Measurements from ENCODE around the gene TUBGCP3.

The TUBGCP3 gene

DNA sequence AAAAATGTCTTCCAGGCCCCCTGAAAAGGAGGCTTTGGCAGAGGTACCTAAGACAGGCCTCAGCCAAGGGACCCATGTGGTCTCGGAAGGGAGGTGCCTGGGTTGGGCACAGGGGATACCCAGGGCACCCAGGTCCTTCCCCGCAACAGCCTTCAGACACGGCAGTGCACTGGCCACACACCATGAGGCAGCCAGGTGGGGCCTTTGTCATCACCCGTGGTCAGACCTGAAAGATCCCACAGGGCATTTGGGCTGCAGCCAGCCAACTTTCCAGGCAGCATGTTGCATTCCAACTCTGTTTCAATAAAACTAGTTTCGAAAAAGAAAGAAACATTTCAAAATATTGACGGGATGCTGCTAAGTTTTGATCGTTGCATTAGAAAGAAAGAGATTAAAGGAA is 4.7 kb upstream of the TUBGCP3 start:
- H3K9ac ChIP-seq: peak overlapping the region; percentile 25; the same call in 1 of the 2 replicates
- no peaks in the 10 kb centered on the region for H3K36me3 ChIP-seq (ENCODE audit: insufficient read depth)
- peak overlapping the region; percentile 66 for H2AFZ ChIP-seq (ENCODE audit: low read depth)
- H4K20me1 ChIP-seq (ENCODE audit: insufficient read depth): no peaks in the 10 kb centered on the region
- no peaks in the 10 kb centered on the region for H3K27me3 ChIP-seq (ENCODE audit: insufficient read depth, low read depth)
- H3K4me1 ChIP-seq (ENCODE audit: low read depth, poor library complexity, severe bottlenecking): peaks cover 40% of the 10 kb centered on the region
- no peak overlapping the region for H3K4me3 ChIP-seq (IDR thresholded peaks at IDR 0.05; ENCODE audit: insufficient read depth, low read depth, low read length)
- H3K4me2 ChIP-seq: peak overlapping the region; percentile 87
- H3K27ac ChIP-seq: peak overlapping the region; percentile 80
- H3K79me2 ChIP-seq (ENCODE audit: insufficient read depth, low read depth): no peaks in the 10 kb centered on the region
- TF ChIP-seq, protein P1, sequence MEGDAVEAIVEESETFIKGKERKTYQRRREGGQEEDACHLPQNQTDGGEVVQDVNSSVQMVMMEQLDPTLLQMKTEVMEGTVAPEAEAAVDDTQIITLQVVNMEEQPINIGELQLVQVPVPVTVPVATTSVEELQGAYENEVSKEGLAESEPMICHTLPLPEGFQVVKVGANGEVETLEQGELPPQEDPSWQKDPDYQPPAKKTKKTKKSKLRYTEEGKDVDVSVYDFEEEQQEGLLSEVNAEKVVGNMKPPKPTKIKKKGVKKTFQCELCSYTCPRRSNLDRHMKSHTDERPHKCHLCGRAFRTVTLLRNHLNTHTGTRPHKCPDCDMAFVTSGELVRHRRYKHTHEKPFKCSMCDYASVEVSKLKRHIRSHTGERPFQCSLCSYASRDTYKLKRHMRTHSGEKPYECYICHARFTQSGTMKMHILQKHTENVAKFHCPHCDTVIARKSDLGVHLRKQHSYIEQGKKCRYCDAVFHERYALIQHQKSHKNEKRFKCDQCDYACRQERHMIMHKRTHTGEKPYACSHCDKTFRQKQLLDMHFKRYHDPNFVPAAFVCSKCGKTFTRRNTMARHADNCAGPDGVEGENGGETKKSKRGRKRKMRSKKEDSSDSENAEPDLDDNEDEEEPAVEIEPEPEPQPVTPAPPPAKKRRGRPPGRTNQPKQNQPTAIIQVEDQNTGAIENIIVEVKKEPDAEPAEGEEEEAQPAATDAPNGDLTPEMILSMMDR (conservative IDR thresholded peaks at IDR 0.05; ENCODE audit: low read depth, low read length): no peak

DNA sequence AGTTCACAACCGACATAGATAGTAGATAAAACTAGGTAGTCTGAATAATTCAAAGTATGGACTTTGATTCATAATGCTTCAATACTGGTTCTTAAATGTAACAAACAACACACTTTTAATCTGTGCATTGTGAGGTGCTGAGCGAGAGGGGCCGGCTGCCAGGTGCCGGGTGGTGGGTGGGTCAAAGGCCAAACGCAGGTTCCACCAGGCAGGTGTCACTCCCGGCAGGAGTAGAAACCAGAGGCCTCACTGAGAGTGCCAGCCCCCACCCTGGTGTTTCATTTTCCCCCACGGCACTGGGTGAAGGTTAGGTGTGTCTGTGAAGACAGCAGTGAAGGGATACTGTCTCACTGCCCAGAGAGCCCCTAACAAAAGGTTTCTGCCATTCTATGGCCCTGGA is 4.2 kb upstream of the TUBGCP3 start:
- Histone ChIP-seq H3K4me2 (peak overlapping the region; percentile 87), H3K36me3 (ENCODE audit: insufficient read depth) (no peaks in the 10 kb centered on the region), H3K4me1 (ENCODE audit: low read depth, poor library complexity, severe bottlenecking) (peaks cover 40% of the 10 kb centered on the region), H3K4me3 (IDR thresholded peaks at IDR 0.05; ENCODE audit: insufficient read depth, low read depth, low read length) (no peak overlapping the region), H4K20me1 (ENCODE audit: insufficient read depth) (no peaks in the 10 kb centered on the region), H3K27me3 (ENCODE audit: insufficient read depth, low read depth) (no peaks in the 10 kb centered on the region), H3K79me2 (ENCODE audit: insufficient read depth, low read depth) (peaks cover 2% of the 10 kb centered on the region; the same call in 1 of the 2 replicates), H2AFZ (ENCODE audit: low read depth) (peak overlapping the region; percentile 66), H3K27ac (peak overlapping the region; percentile 80), H3K9ac (peak overlapping the region; percentile 25; the same call in 1 of the 2 replicates)
- TF ChIP-seq, protein P1 (conservative IDR thresholded peaks at IDR 0.05; ENCODE audit: low read depth, low read length): no peak

DNA sequence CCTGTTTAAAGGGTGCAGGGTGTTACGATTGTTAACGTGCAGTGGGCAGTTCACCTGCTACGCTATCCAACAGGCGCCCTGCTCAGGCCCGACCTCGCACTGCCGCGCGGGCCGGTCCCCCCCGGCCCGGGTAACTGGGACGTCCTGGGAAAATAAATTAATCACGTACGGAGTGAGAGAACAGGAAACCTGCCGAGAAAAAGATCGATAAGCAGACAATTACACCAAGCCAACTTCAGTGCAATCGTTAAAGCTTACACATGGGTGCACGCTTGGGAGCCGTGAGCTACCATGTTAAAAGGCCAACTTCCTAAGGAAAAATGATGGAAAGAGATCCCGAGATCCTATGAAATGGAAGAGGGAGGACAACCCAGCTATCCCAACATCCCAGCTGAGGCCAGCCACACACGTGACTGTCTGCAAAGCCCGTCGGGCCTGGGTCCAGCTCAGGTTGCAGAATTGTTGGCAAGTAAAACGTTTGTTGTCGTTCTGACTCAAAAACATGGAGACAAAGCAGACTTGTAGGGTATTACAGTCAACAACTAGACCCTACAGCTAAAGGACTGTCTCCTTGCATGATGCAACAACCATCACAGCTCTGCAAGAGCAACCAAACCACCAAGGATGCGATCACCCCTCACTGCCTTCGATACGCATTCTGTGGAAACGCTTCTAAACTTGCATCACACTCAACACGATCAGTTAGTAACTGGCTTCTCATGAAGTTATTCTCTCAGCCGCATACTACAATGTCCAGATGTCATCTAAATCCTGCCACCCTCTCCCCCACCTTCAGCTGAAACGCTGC is 741 bp upstream of the TUBGCP3 start:
- Histone ChIP-seq H3K4me2 (peak overlapping the region; percentile 69), H4K20me1 (ENCODE audit: insufficient read depth) (no peaks in the 10 kb centered on the region), H3K4me1 (ENCODE audit: low read depth, poor library complexity, severe bottlenecking) (peaks cover 44% of the 10 kb centered on the region), H3K27me3 (ENCODE audit: insufficient read depth, low read depth) (no peaks in the 10 kb centered on the region), H3K79me2 (ENCODE audit: insufficient read depth, low read depth) (peaks cover 37% of the 10 kb centered on the region), H3K9ac (peak overlapping the region; percentile 95), H2AFZ (ENCODE audit: low read depth) (peak overlapping the region; percentile 81), H3K36me3 (ENCODE audit: insufficient read depth) (no peaks in the 10 kb centered on the region), H3K4me3 (IDR thresholded peaks at IDR 0.05; ENCODE audit: insufficient read depth, low read depth, low read length) (no peak overlapping the region), H3K27ac (peak overlapping the region; percentile 95)
- TF ChIP-seq, protein P1 (conservative IDR thresholded peaks at IDR 0.05; ENCODE audit: low read depth, low read length): no peak

DNA sequence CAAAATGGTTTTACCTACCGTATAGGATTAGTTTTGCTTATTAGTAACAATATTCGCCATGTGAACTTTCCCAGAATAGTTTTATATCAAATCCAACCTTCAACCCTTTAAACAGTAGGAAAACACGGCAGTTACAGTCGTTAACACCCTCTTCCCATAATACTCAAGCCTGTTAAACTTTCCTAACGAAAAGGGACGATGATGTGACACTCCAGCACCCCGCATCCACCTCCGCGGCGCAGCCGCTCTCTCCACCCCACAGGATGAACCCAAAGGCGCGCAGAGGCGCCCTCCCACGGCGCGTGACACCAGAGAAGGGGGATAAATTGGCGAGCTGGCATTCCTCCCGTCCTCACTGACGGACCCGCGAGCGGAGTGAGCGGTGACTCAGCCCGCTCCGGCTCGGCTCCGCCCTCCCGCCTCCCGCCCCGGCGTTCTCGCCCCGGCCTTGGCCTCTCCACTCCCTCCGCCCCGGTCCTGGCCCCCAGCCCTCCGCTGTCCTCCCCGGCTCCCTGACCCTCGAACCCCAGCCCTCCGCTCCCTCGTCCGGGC is 665 bp downstream of the TUBGCP3 start:
- H2AFZ ChIP-seq (ENCODE audit: low read depth): peak overlapping the region; percentile 81
- peak overlapping the region; percentile 95 for H3K9ac ChIP-seq
- H3K4me1 ChIP-seq (ENCODE audit: low read depth, poor library complexity, severe bottlenecking): peaks cover 31% of the 10 kb centered on the region
- no peaks in the 10 kb centered on the region for H3K36me3 ChIP-seq (ENCODE audit: insufficient read depth)
- H3K27me3 ChIP-seq (ENCODE audit: insufficient read depth, low read depth): no peaks in the 10 kb centered on the region
- TF ChIP-seq, protein P1 (conservative IDR thresholded peaks at IDR 0.05; ENCODE audit: low read depth, low read length): no peak
- H3K79me2 ChIP-seq (ENCODE audit: insufficient read depth, low read depth): peaks cover 51% of the 10 kb centered on the region
- H3K4me2 ChIP-seq: peak overlapping the region; percentile 84
- no peaks in the 10 kb centered on the region for H4K20me1 ChIP-seq (ENCODE audit: insufficient read depth)
- no peak overlapping the region for H3K4me3 ChIP-seq (IDR thresholded peaks at IDR 0.05; ENCODE audit: insufficient read depth, low read depth, low read length)
- peak overlapping the region; percentile 95 for H3K27ac ChIP-seq
